ENCODE measurements around the gene MYH15.

- no peak for TF ChIP-seq CTCF (IDR thresholded peaks at IDR 0.05)
- no peak for TF ChIP-seq POLR2A (IDR thresholded peaks at IDR 0.05)
These were observed 158.2 kb downstream of the MYH15 start for GRCh38 chr3:108352176-108352575.

Measured in Peyer's patch (tissue), 4 donors.